NCI-H748 (cell line): ENCODE results near the gene GCC1.
"Not testable (repeated sequence)": the region's sequence is repeated elsewhere in the genome, so short reads cannot be mapped to it uniquely, and the experiment has no call there.

Source experiments
- DNase-seq: peaks from one replicate; lab custom pipeline; 2025; ENCODE audit not compliant: unreplicated experiment; lab: John Stamatoyannopoulos, UW

GCC1 gene

DNA sequence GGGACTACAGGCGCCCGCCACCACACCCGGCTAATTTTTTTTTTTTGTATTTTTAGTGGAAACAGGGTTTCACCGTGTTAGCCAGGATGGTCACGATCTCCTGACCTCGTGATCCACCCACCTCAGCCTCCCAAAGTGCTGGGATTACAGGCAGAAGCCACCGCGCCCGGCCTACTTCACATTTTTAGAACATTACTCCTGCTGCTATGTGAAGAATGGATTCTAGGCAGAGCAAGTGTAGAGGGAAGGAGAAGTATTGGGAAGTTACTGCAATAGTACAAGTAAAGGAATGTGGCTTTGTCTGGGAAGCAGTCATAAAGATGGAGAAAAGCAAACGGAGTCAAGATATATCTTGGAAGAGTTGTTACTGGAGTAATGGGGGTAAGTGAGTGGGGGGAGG lies 44.9 kb downstream of the GCC1 start:
- DNase-seq = not testable (repeated sequence)

DNA sequence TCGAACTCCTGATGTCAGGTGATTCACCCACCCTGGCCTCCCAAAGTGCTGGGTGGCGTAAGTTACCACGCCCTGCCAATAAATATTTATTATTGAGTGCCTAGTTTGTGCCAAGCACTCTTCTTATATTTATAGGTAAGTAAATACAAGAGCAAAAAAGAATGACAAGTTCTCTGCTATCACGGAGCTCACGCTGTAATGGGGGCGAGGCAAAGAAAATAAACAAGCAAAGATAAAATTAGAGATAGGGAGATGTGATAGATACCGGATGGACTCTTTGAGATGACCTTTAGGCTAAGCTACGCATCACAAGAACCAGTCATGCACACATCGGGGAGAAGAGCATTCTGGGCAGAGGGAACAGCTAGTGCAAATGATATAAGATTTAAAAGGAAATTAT lies 46.3 kb downstream of the GCC1 start:
- DNase-seq = no peak

DNA sequence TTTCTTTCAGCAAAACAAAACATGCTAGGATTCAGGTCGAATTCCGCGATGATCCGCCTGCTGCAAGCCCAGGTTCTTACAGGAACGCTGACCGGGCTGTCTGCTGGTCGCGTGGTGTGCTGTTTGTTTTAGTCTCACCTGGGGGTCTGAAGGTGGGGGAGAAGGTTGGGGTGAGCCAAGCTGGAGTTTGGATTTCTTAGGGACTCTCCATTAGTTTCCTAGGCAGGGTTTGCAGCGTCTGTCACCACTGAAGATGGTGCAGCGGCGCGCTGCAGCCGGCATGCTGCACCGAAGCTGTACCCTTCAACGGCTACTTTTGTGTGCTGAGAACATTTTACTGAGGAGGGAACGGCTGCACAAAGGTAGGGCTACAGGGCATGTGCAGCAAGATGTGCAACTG lies 48.7 kb downstream of the GCC1 start:
- peak; percentile 22 for DNase-seq

DNA sequence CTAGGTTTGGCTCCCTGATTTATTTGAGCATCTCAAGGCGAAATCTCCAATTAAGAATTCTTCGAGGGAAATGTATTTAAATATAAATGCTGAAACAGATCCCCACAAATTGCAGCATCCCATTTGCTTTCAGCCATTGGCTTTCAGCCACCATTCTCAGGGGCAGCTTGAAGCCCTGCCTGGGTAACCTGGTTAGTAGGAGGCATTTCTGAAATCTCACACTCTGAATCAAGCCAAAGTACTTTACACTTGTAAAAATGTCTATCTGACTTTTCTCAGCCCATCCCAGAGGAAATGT lies 49.1 kb downstream of the GCC1 start:
- DNase-seq = no peak

DNA sequence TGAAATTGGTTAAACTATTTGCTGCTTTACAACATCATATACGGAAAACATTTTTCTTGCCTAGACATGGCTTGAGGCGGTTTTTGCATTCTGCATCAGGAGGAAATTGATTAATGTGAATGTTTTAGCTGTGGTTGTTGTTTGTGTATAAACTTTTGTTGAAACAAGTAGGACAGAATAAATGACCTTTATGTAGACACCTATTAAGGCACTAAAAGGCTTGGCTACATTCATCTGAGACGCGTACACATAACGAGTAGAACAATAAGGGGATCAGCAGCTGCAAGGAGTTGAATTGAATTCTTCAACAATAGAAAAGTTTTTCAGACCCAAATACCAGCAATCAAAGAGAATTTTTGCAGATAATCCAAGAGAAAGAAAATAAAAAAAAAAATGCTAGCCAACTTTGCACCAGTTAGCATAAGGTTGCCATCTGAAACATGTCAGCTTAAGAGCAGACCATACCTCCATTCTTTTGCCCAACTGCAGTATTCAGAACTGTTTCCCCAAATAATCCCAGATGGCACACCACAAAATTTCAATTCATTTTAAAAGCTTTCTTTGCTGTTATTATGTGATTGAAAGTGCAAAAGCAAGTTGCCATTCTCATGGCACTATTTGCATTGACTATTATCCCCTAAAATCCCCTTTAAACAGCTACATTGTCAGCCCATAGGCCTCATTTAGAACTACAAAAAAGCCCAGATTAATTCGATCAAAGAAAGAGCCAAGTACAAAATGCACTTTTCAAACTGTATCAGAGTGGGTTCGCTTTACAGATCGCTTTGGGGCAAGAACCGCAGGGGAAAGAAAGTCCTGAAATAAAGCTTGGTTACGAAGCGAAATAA lies 49.6 kb downstream of the GCC1 start:
- DNase-seq = no peak

DNA sequence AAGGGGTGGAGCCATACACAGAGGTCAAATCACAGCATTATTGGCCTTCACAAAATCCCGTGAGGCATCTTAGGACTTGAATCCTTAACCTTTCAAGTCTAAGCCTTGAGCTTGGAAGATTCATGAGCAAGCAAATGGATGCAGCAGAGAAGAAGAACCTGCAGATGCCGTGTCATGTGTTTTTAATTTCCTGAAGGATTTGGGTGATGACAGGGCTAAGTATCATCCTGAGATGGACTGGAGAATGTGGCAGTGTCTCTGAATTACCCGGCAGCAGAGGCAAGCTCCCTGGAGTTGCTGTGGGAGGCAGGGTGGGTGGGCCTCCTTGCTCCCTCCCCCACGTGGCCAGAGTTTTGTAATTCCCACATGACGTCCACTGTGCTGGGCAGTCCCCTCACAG lies 50.8 kb downstream of the GCC1 start:
- DNase-seq = no peak

DNA sequence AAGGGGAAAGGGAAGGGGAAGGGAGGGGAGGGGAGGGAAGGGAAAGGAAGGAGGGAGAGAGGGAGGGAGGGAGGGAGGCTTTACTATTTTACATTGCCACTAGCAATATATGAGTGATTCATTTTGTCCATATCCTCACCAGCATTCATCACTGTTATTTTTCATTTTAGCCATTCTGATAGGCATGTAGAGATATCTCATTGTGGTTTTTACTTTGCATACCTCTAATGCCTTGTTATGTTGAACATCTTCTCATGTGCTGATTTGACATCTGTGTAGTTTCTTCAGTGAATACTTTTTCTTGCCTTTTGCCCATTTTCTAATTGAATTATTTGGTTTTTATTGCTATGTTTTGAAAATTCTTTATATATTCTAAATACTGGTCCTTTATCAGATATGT lies 52.7 kb downstream of the GCC1 start:
- no peak for DNase-seq

DNA sequence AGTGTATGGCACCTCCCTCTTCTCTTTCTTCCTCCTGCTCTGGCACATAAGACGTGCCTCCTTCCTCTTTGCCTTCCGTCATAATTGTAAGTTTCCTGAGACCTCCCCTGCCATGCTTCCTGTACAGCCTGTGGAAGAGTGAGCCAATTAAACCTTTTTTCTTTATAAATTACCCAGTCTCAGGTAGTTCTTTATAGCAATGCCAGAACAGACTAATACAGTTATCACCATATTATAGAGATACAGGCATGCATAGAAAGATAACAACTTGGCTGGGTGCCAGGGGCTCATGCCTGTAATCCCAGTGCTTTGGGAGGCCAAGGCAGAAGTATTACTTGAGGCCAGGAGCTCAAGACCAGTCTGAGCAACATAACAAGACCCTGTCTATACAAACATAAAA lies 53.2 kb downstream of the GCC1 start:
- no peak for DNase-seq
